H9 (cell line): ENCODE measurements around the gene SREBF1. TPM values are rescaled to one million over a fixed set of nuclear protein-coding genes. Genes with fewer than 3 reads are reported as not detected.

Experiments
- DNase-seq: peaks from one replicate; pipeline ENCODE4 v3.0.0-alpha.2; 2017
- H2AFZ ChIP-seq: one replicate; pipeline ENCODE4 v1.6.1; 2013; ENCODE audit warnings: mild to moderate bottlenecking, low read length, control low read depth, moderate library complexity
- H2AK5ac ChIP-seq: 2 replicates; pipeline ENCODE4 v1.6.1; 2013; ENCODE audit warnings: low read length, control low read depth, mixed read lengths; ENCODE audit not compliant: insufficient read length
- H2BK120ac ChIP-seq: one replicate; pipeline ENCODE4 v1.6.1; 2013; ENCODE audit warnings: low read depth, mild to moderate bottlenecking, low read length, control low read depth, inconsistent platforms; ENCODE audit not compliant: poor library complexity, severe bottlenecking
- H2BK12ac ChIP-seq: 2 replicates; pipeline ENCODE4 v1.6.1; 2013; ENCODE audit warnings: low read length, control low read depth, mixed read lengths, low read depth; ENCODE audit not compliant: insufficient read length
- H2BK15ac ChIP-seq: 2 replicates; pipeline ENCODE4 v1.6.1; 2013; ENCODE audit warnings: low read depth, low read length, control low read depth
- H2BK20ac ChIP-seq: one replicate; pipeline ENCODE4 v1.6.1; 2013; ENCODE audit warnings: low read depth, mild to moderate bottlenecking, low read length, control low read depth, inconsistent platforms; ENCODE audit not compliant: poor library complexity, severe bottlenecking
- H2BK5ac ChIP-seq: 2 replicates; pipeline ENCODE4 v1.6.1; 2013; ENCODE audit warnings: low read length, control low read depth, mixed read lengths; ENCODE audit not compliant: insufficient read length
- H3K14ac ChIP-seq: 2 replicates; pipeline ENCODE4 v1.6.1; 2013; ENCODE audit warnings: low read length, control low read depth; ENCODE audit not compliant: insufficient read depth
- H3K18ac ChIP-seq: 2 replicates; pipeline ENCODE4 v1.6.1; 2013; ENCODE audit warnings: low read depth, mild to moderate bottlenecking, mixed read lengths, low read length, control low read depth; ENCODE audit not compliant: insufficient read length
- H3K23ac ChIP-seq: 2 replicates; pipeline ENCODE4 v1.6.1; 2013; ENCODE audit warnings: low read length, control low read depth, mixed read lengths, low read depth; ENCODE audit not compliant: insufficient read length
- H3K23me2 ChIP-seq: 2 replicates; pipeline ENCODE4 v1.6.1; 2013; ENCODE audit warnings: low read depth, mild to moderate bottlenecking, mixed read lengths, low read length, control low read depth; ENCODE audit not compliant: insufficient read length, poor library complexity, severe bottlenecking
- H3K27ac ChIP-seq: 2 replicates; pipeline ENCODE4 v1.5.1; 2013; ENCODE audit warnings: low read length, control low read depth, mixed read lengths, low read depth; ENCODE audit not compliant: insufficient read length
- H3K27me3 ChIP-seq: 2 replicates; pipeline ENCODE4 v1.6.1; 2013; ENCODE audit warnings: low read length, control low read depth, inconsistent platforms; ENCODE audit not compliant: insufficient read depth
- H3K4ac ChIP-seq: 2 replicates; pipeline ENCODE4 v1.6.1; 2013; ENCODE audit warnings: low read depth, mild to moderate bottlenecking, control low read depth, inconsistent platforms, low read length, moderate library complexity
- H3K4me1 ChIP-seq: 2 replicates; pipeline ENCODE4 v1.6.1; 2013; ENCODE audit warnings: low read length, control low read depth, inconsistent platforms; ENCODE audit not compliant: insufficient read depth
- H3K4me2 ChIP-seq: 2 replicates; pipeline ENCODE4 v1.6.1; 2013; ENCODE audit warnings: low read length, control low read depth, mixed read lengths; ENCODE audit not compliant: insufficient read length, insufficient read depth
- H3K56ac ChIP-seq: 2 replicates; pipeline ENCODE4 v1.6.1; 2013; ENCODE audit warnings: low read depth, mild to moderate bottlenecking, mixed read lengths, low read length, control low read depth; ENCODE audit not compliant: insufficient read length
- H3K79me1 ChIP-seq: 2 replicates; pipeline ENCODE4 v1.6.1; 2013; ENCODE audit warnings: low read depth, mild to moderate bottlenecking, moderate library complexity, low read length, control low read depth, inconsistent platforms; ENCODE audit not compliant: insufficient read depth, poor library complexity, severe bottlenecking
- H3K79me2 ChIP-seq: 2 replicates; pipeline ENCODE4 v1.6.1; 2013; ENCODE audit warnings: low read length, control low read depth, inconsistent platforms; ENCODE audit not compliant: insufficient read depth
- H3K9ac ChIP-seq: 2 replicates; pipeline ENCODE4 v1.6.1; 2013; ENCODE audit warnings: low read length, control low read depth, mixed read lengths; ENCODE audit not compliant: insufficient read length; ENCODE audit errors: extremely low read depth
- H3K9me3 ChIP-seq: one replicate; pipeline ENCODE4 v1.6.1; 2013; ENCODE audit warnings: low read depth, low read length, inconsistent platforms; ENCODE audit not compliant: control insufficient read depth
- H3T11ph ChIP-seq: one replicate; pipeline ENCODE4 v1.6.1; 2013; ENCODE audit warnings: mild to moderate bottlenecking, low read length, control low read depth, inconsistent platforms
- H4K20me1 ChIP-seq: one replicate; pipeline ENCODE4 v1.6.1; 2013; ENCODE audit not compliant: control insufficient read depth, insufficient read length, insufficient read depth
- H4K5ac ChIP-seq: 2 replicates; pipeline ENCODE4 v1.6.1; 2013; ENCODE audit warnings: low read depth, mild to moderate bottlenecking, mixed read lengths, low read length, control low read depth; ENCODE audit not compliant: insufficient read length
- H4K8ac ChIP-seq: replicated peaks from 2 replicates; pipeline ENCODE4 v1.6.1; 2013; ENCODE audit warnings: low read length, control low read depth, mixed read lengths, low read depth; ENCODE audit not compliant: insufficient read length
- H4K91ac ChIP-seq: 2 replicates; pipeline ENCODE4 v1.6.1; 2013; ENCODE audit warnings: low read depth, mild to moderate bottlenecking, moderate library complexity, mixed read lengths, low read length, control low read depth; ENCODE audit not compliant: insufficient read length
- H3K27ac Mint-ChIP-seq, 3 experiments: 2 replicates in 2 of 3; 3 replicates in 1 of 3; pipeline ENCODE4 v1.8.0; 2020 to 2021; ENCODE audit warnings: mixed read lengths in 3 of 3, mild to moderate bottlenecking in 1 of 3, moderate library complexity in 1 of 3
- H3K27me3 Mint-ChIP-seq: 2 replicates; pipeline ENCODE4 v1.8.0; 2021; ENCODE audit warnings: low read depth, mild to moderate bottlenecking, moderate library complexity, mixed read lengths
- H3K36me3 Mint-ChIP-seq, 3 experiments: 2 replicates in 2 of 3; 3 replicates in 1 of 3; pipeline ENCODE4 v1.8.0; 2020 to 2021; ENCODE audit warnings: low read depth in 3 of 3, mixed read lengths in 3 of 3; ENCODE audit not compliant: insufficient read depth in 1 of 3
- H3K4me1 Mint-ChIP-seq, 2 experiments: 2 replicates each; pipeline ENCODE4 v1.8.0; 2020; ENCODE audit warnings: mixed read lengths in 2 of 2
- H3K4me3 Mint-ChIP-seq, 2 experiments: 2 replicates in 1 of 2; 3 replicates in 1 of 2; pipeline ENCODE4 v1.8.0; 2020 to 2021; ENCODE audit warnings: mild to moderate bottlenecking in 2 of 2, mixed read lengths in 2 of 2, moderate library complexity in 1 of 2
- H3K9me3 Mint-ChIP-seq, 2 experiments: 2 replicates in 1 of 2; 3 replicates in 1 of 2; pipeline ENCODE4 v1.8.0; 2020; ENCODE audit warnings: mild to moderate bottlenecking in 2 of 2, mixed read lengths in 2 of 2, moderate library complexity in 1 of 2
- CTCF ChIP-seq: fragments of 200-600 bp; sonication (generic); conservative IDR thresholded peaks from 3 replicates; pipeline ENCODE4 v1.8.0; 2021; ENCODE audit warnings: antibody characterized with exemption, mild to moderate bottlenecking
- WGBS: extraction: QIAGEN DNeasy Blood & Tissue Kit; methylation state at CpG from one replicate; pipeline ENCODE4 v1.1.7; 2013; ENCODE audit warnings: missing lambda C conversion rate, low lambda C conversion rate, mixed read lengths; ENCODE audit not compliant: insufficient read length; ENCODE audit errors: extremely low coverage; 5-methylcytosine and 5-hydroxymethylcytosine counted together
- total RNA-seq: library from RNA; stranded (reverse); gene quantifications from 2 replicates; pipeline ENCODE4 v1.2.1, GENCODE V29; 2021

Gene SREBF1
- total RNA-seq, 1 experiment from 2014 or later: 81.9 TPM

- H3K23me2 ChIP-seq: peaks cover 9% of the 10 kb centered on the region
- peaks cover 2% of the 10 kb centered on the region for H4K20me1 ChIP-seq
- H2AK5ac ChIP-seq: no peak overlapping the region
- H4K5ac ChIP-seq: no peak overlapping the region
- H2BK12ac ChIP-seq: no peak overlapping the region
- H3K9ac ChIP-seq: no peak overlapping the region
- no peak for TF ChIP-seq CTCF
- peaks cover 25 to 56% (median 49%) of the 10 kb centered on the region in 3 experiments for H3K36me3 Mint-ChIP-seq
- H3K4ac ChIP-seq: no peak overlapping the region
- no peaks in the 10 kb centered on the region for H3K9me3 Mint-ChIP-seq
- no peak overlapping the region for H2AFZ ChIP-seq
- no peaks in the 10 kb centered on the region for H3K9me3 ChIP-seq
- no peak overlapping the region for H3K18ac ChIP-seq
- H2BK15ac ChIP-seq: no peak overlapping the region
- H3K4me2 ChIP-seq: no peak overlapping the region
- peaks cover 10% of the 10 kb centered on the region for H3K4me1 ChIP-seq
- no peak overlapping the region for H2BK20ac ChIP-seq
- no peaks in the 10 kb centered on the region for H3K27me3 Mint-ChIP-seq
- peak overlapping the region in 2 of 3 experiments; percentile 62 to 84; a peak in 2 of 7 replicates for H3K27ac Mint-ChIP-seq
- no peak overlapping the region for H4K91ac ChIP-seq
- H3K79me2 ChIP-seq: peaks cover 6% of the 10 kb centered on the region; the same call in 1 of the 2 replicates
- no peak overlapping the region for H3K4me3 Mint-ChIP-seq
- no peak overlapping the region for H4K8ac ChIP-seq
- no peak overlapping the region for H3K14ac ChIP-seq
- H2BK120ac ChIP-seq: no peak overlapping the region
- no CpG with 5 or more reads among the region's 10 CpGs for WGBS
- no peaks in the 10 kb centered on the region for H3K27me3 ChIP-seq
- no peak overlapping the region for H3K56ac ChIP-seq
- no peak overlapping the region for H3K23ac ChIP-seq
- H3T11ph ChIP-seq: no peak overlapping the region
- H3K79me1 ChIP-seq: peaks cover 13% of the 10 kb centered on the region
- peaks cover 34 to 60% of the 10 kb centered on the region in 2 experiments for H3K4me1 Mint-ChIP-seq
- no peak overlapping the region for H3K27ac ChIP-seq
- no peak for DNase-seq
- H2BK5ac ChIP-seq: no peak overlapping the region
These were observed 16.7 kb downstream of the SREBF1 start for GRCh38 chr17:17820046-17820445.
